ENCODE measurements around the gene ADARB1.

- no peak for TF ChIP-seq CTCF (IDR thresholded peaks at IDR 0.05)
- no peak for TF ChIP-seq ZNF232 (CRISPR knock-in tag; IDR thresholded peaks at IDR 0.05)
- no peak for TF ChIP-seq ZNF532 (CRISPR knock-in tag; IDR thresholded peaks at IDR 0.05; ENCODE audit: borderline replicate concordance)
- TF ChIP-seq, protein P1, sequence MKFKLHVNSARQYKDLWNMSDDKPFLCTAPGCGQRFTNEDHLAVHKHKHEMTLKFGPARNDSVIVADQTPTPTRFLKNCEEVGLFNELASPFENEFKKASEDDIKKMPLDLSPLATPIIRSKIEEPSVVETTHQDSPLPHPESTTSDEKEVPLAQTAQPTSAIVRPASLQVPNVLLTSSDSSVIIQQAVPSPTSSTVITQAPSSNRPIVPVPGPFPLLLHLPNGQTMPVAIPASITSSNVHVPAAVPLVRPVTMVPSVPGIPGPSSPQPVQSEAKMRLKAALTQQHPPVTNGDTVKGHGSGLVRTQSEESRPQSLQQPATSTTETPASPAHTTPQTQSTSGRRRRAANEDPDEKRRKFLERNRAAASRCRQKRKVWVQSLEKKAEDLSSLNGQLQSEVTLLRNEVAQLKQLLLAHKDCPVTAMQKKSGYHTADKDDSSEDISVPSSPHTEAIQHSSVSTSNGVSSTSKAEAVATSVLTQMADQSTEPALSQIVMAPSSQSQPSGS (CRISPR knock-in tag; IDR thresholded peaks at IDR 0.05; ENCODE audit: borderline replicate concordance, low read depth) = no peak
- no peak for TF ChIP-seq OVOL2 (CRISPR knock-in tag; IDR thresholded peaks at IDR 0.05; ENCODE audit: borderline replicate concordance)
- TF ChIP-seq PRDM15 (CRISPR knock-in tag; IDR thresholded peaks at IDR 0.05) = no peak
- TF ChIP-seq SP1 (CRISPR knock-in tag; conservative IDR thresholded peaks at IDR 0.05) = no peak
- TF ChIP-seq, protein P2, sequence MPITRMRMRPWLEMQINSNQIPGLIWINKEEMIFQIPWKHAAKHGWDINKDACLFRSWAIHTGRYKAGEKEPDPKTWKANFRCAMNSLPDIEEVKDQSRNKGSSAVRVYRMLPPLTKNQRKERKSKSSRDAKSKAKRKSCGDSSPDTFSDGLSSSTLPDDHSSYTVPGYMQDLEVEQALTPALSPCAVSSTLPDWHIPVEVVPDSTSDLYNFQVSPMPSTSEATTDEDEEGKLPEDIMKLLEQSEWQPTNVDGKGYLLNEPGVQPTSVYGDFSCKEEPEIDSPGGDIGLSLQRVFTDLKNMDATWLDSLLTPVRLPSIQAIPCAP (CRISPR knock-in tag; IDR thresholded peaks at IDR 0.05) = no peak
- TF ChIP-seq MYBL2 (CRISPR knock-in tag; IDR thresholded peaks at IDR 0.05) = no peak
Measured at GRCh38 chr21:45225741-45226327, 151.5 kb downstream of the ADARB1 start.

Measured in WTC11 (cell line).